ES-I3 (cell line): Measurements from ENCODE around the gene TRIML1.

Experiments
- H3K36me3 ChIP-seq: 2 replicates; pipeline ENCODE4 v1.6.1; 2013; ENCODE audit warnings: mild to moderate bottlenecking, low read length, control low read depth, moderate library complexity; ENCODE audit not compliant: insufficient read depth
- H3K4me1 ChIP-seq: 2 replicates; pipeline ENCODE4 v1.6.1; 2013; ENCODE audit warnings: mild to moderate bottlenecking, control low read depth, low read length; ENCODE audit not compliant: insufficient read depth
- H3K9ac ChIP-seq: 2 replicates; pipeline ENCODE4 v1.6.1; 2013; ENCODE audit warnings: low read depth, mild to moderate bottlenecking, low read length, moderate library complexity
- H3K9me3 ChIP-seq: 2 replicates; pipeline ENCODE4 v1.6.1; 2013; ENCODE audit warnings: mild to moderate bottlenecking, low read length, moderate library complexity; ENCODE audit not compliant: control insufficient read depth, insufficient read depth

The TRIML1 gene

GRCh38 chr4:188139141-188139540, at the start of gene TRIML1:
TRIML1 (plus strand) TSS chr4:188139441; CDS start chr4:188139559, 118 bp downstream.
- Histone ChIP-seq H3K4me1 (peaks cover 2% of the 10 kb centered on the region; the same call in 1 of the 2 replicates), H3K9ac (no peak within 1 kb of the TSS), H3K9me3 (no peaks in the 10 kb centered on the region), H3K36me3 (no peaks in the 10 kb centered on the region)

GRCh38 chr4:188092824-188093223, 46.4 kb upstream of the TRIML1 start:
- H3K4me1 ChIP-seq = no peaks in the 10 kb centered on the region
- H3K36me3 ChIP-seq = peaks cover 34% of the 10 kb centered on the region
- H3K9me3 ChIP-seq = no peaks in the 10 kb centered on the region
- H3K9ac ChIP-seq = no peak overlapping the region

- Histone ChIP-seq H3K4me1 (peaks cover 4% of the 10 kb centered on the region), H3K9ac (0 out of 2 replicates have a peak overlapping the region, but pooled peaks have one; percentile 62)
Observed at GRCh38 chr4:188106454-188106853, 32.8 kb upstream of the TRIML1 start.

GRCh38 chr4:188107931-188108843, 31.1 kb upstream of the TRIML1 start:
- H3K9ac ChIP-seq = peak overlapping the region; percentile 62
- H3K36me3 ChIP-seq = peaks cover 18% of the 10 kb centered on the region

More at GRCh38 chr4:188106454-188106853, 32.8 kb upstream of the TRIML1 start:
- H3K9me3 ChIP-seq = no peaks in the 10 kb centered on the region
- H3K36me3 ChIP-seq = peaks cover 23% of the 10 kb centered on the region

GRCh38 chr4:188109157-188109755, 30.0 kb upstream of the TRIML1 start, which contains the start of gene TRIML2:
TRIML2 (minus strand) TSS chr4:188109603; CDS start chr4:188105368, 4,235 bp downstream.
- Histone ChIP-seq H3K4me1 (peaks cover 4% of the 10 kb centered on the region), H3K36me3 (peaks cover 11% of the 10 kb centered on the region), H3K9me3 (no peaks in the 10 kb centered on the region), H3K9ac (peak within 1 kb of the TSS; percentile 62)

More at GRCh38 chr4:188107931-188108843, 31.1 kb upstream of the TRIML1 start:
- Histone ChIP-seq H3K9me3 (no peaks in the 10 kb centered on the region), H3K4me1 (peaks cover 4% of the 10 kb centered on the region)

GRCh38 chr4:188110036-188110435, 29.2 kb upstream of the TRIML1 start:
- peaks cover 4% of the 10 kb centered on the region for H3K4me1 ChIP-seq
- H3K9ac ChIP-seq = peak overlapping the region; percentile 62
- peaks cover 5% of the 10 kb centered on the region for H3K36me3 ChIP-seq
- H3K9me3 ChIP-seq = no peaks in the 10 kb centered on the region

GRCh38 chr4:188110741-188111471, 28.3 kb upstream of the TRIML1 start:
- peaks cover 4% of the 10 kb centered on the region for H3K4me1 ChIP-seq
- no peak overlapping the region; the same call in 1 of the 2 replicates for H3K9ac ChIP-seq
- H3K36me3 ChIP-seq = no peaks in the 10 kb centered on the region
- no peaks in the 10 kb centered on the region for H3K9me3 ChIP-seq

GRCh38 chr4:188111955-188112354, 27.3 kb upstream of the TRIML1 start:
- H3K4me1 ChIP-seq = peaks cover 4% of the 10 kb centered on the region
- no peaks in the 10 kb centered on the region for H3K36me3 ChIP-seq
- H3K9ac ChIP-seq = no peak overlapping the region
- H3K9me3 ChIP-seq = no peaks in the 10 kb centered on the region

- Histone ChIP-seq H3K9ac (no peak overlapping the region), H3K9me3 (no peaks in the 10 kb centered on the region), H3K36me3 (no peaks in the 10 kb centered on the region), H3K4me1 (peaks cover 4% of the 10 kb centered on the region)
Observed at GRCh38 chr4:188113156-188113555, 26.1 kb upstream of the TRIML1 start.

- H3K9ac ChIP-seq = no peak overlapping the region
- no peaks in the 10 kb centered on the region for H3K9me3 ChIP-seq
- H3K4me1 ChIP-seq = peaks cover 16% of the 10 kb centered on the region
- H3K36me3 ChIP-seq = no peaks in the 10 kb centered on the region
Observed at GRCh38 chr4:188117631-188118324, 21.5 kb upstream of the TRIML1 start.

- Histone ChIP-seq H3K9ac (peak overlapping the region; percentile 27), H3K4me1 (peaks cover 16% of the 10 kb centered on the region), H3K36me3 (no peaks in the 10 kb centered on the region), H3K9me3 (no peaks in the 10 kb centered on the region)
Observed at GRCh38 chr4:188121530-188121929, 17.7 kb upstream of the TRIML1 start.

GRCh38 chr4:188127214-188127874, 11.9 kb upstream of the TRIML1 start:
- H3K4me1 ChIP-seq = peaks cover 19% of the 10 kb centered on the region; the same call in 1 of the 2 replicates
- no peaks in the 10 kb centered on the region for H3K36me3 ChIP-seq
- H3K9me3 ChIP-seq = no peaks in the 10 kb centered on the region
- no peak overlapping the region for H3K9ac ChIP-seq

- Histone ChIP-seq H3K9me3 (no peaks in the 10 kb centered on the region), H3K36me3 (no peaks in the 10 kb centered on the region), H3K9ac (no peak overlapping the region), H3K4me1 (peaks cover 16% of the 10 kb centered on the region; the same call in 1 of the 2 replicates)
Observed at GRCh38 chr4:188130355-188130754, 8.9 kb upstream of the TRIML1 start.
